GM19328 (cell line): ENCODE measurements around the gene HRH4.

Source experiments
- ATAC-seq: cut with Tn5 transposase; IDR thresholded peaks from one replicate; pipeline ENCODE4 v1.9.1; 2021; ENCODE audit warnings: mild to moderate bottlenecking, moderate library complexity; ENCODE audit not compliant: unreplicated experiment

HRH4 gene

GRCh38 chr18:24502667-24503523 is 42.5 kb downstream of the HRH4 start:
- ATAC-seq = no peak

- ATAC-seq = no peak
Observed at GRCh38 chr18:24504401-24504800, 44.0 kb downstream of the HRH4 start.

- ATAC-seq = no peak
Observed at GRCh38 chr18:24506175-24506574, 45.7 kb downstream of the HRH4 start.

GRCh38 chr18:24509435-24509834 is 49.0 kb downstream of the HRH4 start:
- ATAC-seq = no peak

GRCh38 chr18:24514439-24514838 is 54.0 kb downstream of the HRH4 start:
- ATAC-seq = no peak

- no peak for ATAC-seq
Observed at GRCh38 chr18:24515721-24516120, 55.3 kb downstream of the HRH4 start.

GRCh38 chr18:24516261-24516660 is 55.8 kb downstream of the HRH4 start:
- ATAC-seq = no peak

- no peak for ATAC-seq
Observed at GRCh38 chr18:24517554-24517953, 57.1 kb downstream of the HRH4 start.

GRCh38 chr18:24518596-24518995 is 58.2 kb downstream of the HRH4 start:
- no peak for ATAC-seq
